GM18502 (cell line): ENCODE results near the gene NPTXR.
"Not testable (repeated sequence)": the region's sequence is repeated elsewhere in the genome, so short reads cannot be mapped to it uniquely, and the experiment has no call there.

Experiments used
- ATAC-seq: cut with Tn5 transposase; IDR thresholded peaks from one replicate; pipeline ENCODE4 v1.9.1; 2021; ENCODE audit warnings: mild to moderate bottlenecking; ENCODE audit not compliant: unreplicated experiment, poor library complexity

NPTXR gene

GRCh38 chr22:38854476-38854875 is 10.6 kb upstream of the NPTXR start:
- not testable (repeated sequence) for ATAC-seq

DNA sequence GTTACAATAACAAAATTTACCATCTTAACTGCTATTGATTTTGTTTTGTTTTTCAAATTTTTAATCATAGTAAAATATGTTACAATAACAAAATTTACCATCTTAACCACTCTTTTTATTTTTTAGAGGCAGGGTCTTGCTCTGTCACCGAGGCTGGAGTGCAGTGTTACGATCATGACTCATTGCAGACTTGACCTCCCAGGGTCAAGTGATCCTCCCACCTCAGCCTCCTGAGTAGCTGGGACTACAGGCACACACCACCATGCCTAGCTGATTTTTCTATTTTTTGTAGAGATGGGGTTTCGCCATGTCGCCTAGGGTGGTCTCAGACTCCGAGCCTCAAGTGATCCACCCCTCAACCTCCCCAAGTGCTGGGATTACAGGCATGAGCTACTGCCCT is 10.1 kb upstream of the NPTXR start:
- not testable (repeated sequence) for ATAC-seq

DNA sequence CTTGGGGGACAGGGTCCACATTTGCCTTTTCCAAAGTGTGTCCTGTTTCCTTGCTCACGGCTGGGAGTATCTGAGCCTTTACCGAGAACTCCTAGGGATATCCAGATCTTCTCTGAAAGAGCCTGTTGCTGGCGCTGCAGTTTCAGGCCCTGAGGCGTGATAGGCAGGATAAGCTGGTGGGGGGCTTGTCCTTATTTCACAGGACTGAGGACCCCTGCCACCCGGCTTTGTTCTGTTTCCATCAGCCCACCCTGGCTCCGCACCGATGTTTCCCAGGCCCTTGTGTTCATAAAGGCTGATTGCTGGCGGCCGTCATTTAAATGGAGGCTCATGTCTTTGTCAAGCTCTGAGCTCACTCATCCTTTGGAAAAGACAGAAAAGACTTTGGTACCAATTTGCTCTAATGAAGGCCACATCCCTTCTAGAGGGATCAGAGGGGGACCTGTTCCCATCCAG is 9.4 kb upstream of the NPTXR start:
- no peak for ATAC-seq

DNA sequence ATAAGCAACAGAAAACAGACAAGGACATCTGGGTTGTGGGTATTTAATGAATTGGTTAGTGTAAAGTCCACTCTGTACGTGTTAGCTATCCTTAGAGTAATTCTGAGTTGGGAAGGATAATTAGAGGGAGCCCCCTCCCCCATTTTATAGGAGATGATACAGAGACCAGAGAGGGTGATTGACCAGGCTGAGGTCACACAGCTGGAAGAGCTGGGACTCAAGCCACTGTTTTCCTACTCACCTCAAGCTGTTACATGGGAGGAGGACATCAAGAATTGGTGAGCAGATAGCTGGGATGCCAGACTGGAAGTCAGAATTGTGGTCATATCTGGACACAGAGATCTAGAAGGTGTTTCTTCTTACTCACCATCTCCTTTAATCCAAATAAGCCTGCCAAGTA is 8.7 kb upstream of the NPTXR start:
- ATAC-seq: no peak

- no peak for ATAC-seq
Observed at GRCh38 chr22:38850941-38851849, 7.4 kb upstream of the NPTXR start.

DNA sequence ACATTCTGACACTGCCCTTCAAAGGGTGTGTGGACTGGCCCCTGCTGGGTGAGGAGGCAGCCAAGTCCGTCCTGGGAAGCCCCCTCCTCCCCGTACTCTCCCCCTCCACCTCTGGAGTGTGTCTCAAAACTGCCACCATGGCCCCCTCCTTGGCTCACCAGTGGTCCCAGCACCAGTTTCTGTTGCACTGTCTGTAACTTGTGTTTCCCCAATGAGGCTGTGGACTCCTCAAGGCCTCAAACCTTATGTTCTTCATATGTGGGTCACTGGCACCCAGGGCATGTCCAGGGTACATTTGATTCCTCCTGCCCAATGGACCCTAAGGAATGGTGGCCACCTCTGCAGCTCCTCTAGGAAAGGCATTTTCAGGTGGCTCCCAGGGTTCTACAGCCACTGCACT is 6.6 kb upstream of the NPTXR start:
- ATAC-seq: no peak

DNA sequence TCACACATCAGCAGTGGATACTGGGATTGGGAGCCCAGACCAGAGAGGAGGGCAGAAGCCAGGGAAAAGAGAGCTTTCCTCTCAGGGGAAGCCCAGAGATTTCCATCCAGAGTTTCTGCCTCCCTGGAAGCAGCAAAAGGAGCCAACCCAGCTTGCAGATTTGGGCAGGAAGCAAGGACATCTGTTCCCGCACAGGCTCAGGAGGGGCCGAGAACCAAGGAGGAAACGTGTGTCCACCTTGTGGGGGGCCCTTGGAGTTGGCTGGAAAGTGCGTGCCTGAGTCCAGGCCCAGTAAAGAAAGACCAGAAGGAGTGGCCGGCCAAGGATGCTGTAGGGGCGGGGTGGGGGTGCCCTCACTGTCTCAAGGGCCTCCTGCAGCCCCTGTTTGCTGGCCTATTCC is 6.0 kb upstream of the NPTXR start:
- no peak for ATAC-seq

DNA sequence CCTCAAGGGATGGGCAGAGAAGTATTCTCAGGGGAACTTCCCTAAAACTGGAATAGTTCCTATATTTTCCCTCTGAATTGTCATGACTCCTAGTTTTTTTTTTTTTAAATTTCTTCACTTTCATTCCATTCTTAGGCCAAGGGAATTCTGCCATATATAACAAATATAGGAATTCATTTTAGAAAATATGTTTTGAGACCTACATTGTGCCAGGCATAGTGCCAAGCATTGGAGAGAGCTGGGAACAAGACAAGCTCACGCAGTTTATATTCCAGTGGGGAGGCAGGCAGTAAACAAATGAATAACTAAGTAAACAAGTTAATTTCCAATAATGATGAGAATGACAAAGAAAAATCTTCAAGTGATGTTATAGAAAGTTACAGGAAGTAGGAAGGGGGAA is 2.6 kb upstream of the NPTXR start:
- ATAC-seq: no peak

GRCh38 chr22:38845004-38845740 is 1.3 kb upstream of the NPTXR start:
- ATAC-seq: no peak

DNA sequence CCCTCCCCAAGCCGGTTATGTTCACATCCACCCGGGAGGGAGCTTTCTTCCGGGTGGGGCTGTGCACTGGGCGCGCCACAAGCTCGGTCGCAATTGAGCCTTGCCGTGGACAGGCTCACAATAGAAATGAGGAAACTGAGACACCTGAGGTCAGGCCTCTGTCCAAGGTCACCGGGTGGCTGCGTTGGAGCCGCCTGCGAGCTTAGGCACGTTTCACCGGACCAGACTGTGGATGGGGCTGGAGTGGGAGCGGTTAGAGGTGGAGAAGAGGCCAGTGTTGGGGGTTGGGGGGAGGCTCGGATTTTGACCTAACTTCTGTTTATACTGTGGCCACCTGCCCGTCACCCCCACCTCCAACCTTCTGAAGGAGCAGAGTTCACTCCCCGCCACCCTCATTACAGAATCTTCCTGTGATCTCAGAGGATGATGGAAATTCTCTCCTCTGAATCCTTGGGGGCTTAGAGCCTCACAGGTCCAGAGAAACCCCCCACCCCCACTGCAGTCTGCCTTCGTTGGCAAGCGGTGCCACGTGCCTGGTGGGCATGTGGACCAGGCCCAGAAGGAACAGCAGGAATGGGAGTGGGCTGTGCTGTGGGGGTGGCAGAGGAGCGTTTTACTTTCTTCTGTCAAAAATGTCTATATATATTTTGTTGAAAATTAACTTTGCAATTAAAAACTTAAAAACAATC is 631 bp upstream of the NPTXR start:
- ATAC-seq: no peak

- no peak for ATAC-seq
Observed at GRCh38 chr22:38843201-38843656, 599 bp downstream of the NPTXR start.

GRCh38 chr22:38842512-38843200 is 1.2 kb downstream of the NPTXR start:
- ATAC-seq: no peak

GRCh38 chr22:38841635-38842034 is 2.2 kb downstream of the NPTXR start:
- no peak for ATAC-seq

GRCh38 chr22:38841211-38841610 is 2.6 kb downstream of the NPTXR start:
- no peak for ATAC-seq

GRCh38 chr22:38840129-38840528 is 3.7 kb downstream of the NPTXR start:
- no peak for ATAC-seq

- no peak for ATAC-seq
Observed at GRCh38 chr22:38839686-38840085, 4.1 kb downstream of the NPTXR start.

- ATAC-seq: no peak
Observed at GRCh38 chr22:38837414-38837928, 6.4 kb downstream of the NPTXR start.

DNA sequence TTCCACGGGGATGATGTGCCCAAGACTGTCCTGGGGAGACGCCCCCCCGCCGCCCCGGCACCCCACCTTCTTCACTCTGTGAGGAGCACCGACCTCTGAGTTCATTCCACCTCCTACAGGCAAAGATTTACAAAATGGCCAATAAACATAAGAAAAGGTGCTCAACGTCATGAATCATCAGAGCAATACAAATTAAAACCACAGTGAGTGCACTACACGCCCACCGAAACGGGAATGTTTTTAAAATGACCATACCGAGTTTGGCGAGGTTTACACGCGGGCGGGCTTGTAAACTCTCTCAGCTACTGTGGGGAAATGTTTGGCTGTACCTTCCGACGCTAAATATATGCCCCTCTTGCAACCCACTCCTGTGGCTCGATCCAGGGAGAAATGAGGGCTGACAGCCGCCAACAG is 7.9 kb downstream of the NPTXR start:
- no peak for ATAC-seq

DNA sequence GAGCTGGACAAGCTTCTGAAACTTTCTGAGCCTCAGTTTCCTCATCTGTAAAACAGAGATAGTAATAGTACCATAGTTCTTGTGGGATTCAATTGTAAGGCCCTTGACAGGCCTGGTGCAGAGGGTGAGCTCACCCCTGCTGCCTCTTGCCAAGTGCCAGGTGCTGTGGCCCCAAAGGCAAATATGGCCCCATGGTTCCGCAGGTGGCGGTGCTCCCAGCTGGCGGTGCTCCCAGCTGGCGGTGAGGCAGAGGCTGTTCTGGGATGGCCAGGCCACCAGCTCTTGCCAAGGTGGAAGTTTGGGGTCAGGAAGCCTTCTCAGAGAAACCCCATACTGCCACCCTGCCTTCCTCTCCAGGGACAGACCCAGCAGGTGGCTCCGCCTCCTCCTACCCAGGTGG is 8.8 kb downstream of the NPTXR start:
- ATAC-seq: no peak
